K562 (cell line): ENCODE results near the gene ZNF616. TPM values are rescaled to one million over a fixed set of nuclear protein-coding genes. Genes with fewer than 3 reads are reported as not detected.

ENCODE experiments used
- L3MBTL2 ChIP-seq: fragments of 450-650 bp; IDR thresholded peaks from 2 replicates; pipeline ENCODE4 v1.6.1; 2016; ENCODE audit warnings: mild to moderate bottlenecking, moderate library complexity
- polyA plus RNA-seq, 8 experiments: library from polyadenylated mRNA; depleted of rRNA in 4 of 8; stranded (reverse) in 5 of 8; unstranded in 3 of 8; fragments of >200 nt; fragmentation: Nextera tagmentation in 2 of 8; fragmentation: Illumina TruSeq in 1 of 8; extraction: Ambion mirVana in 2 of 8; extraction: Trizol in 1 of 8; gene quantifications; 2 replicates each; pipeline versions ENCODE4 v1.2.1 to v1.2.3, GENCODE V29; 2011 to 2014; ENCODE audit warnings: inconsistent platforms in 1 of 8, missing spikeins in 1 of 8
- total RNA-seq, 7 experiments: library from RNA; depleted of rRNA in 6 of 7; stranded (reverse); fragments of >200 nt in 6 of 7; fragmentation: Illumina TruSeq in 2 of 7; extraction: Trizol in 2 of 7; gene quantifications; 2 replicates each; pipeline versions ENCODE4 v1.2.1 to v1.2.3, GENCODE V29; 2011 to 2021; ENCODE audit warnings: low replicate concordance in 1 of 7
- TF ChIP-seq, protein P1 (sequence below): fragments of 450-650 bp; IDR thresholded peaks from 2 replicates; pipeline ENCODE4 v1.6.1; 2016; ENCODE audit warnings: mild to moderate bottlenecking, moderate library complexity
- TF ChIP-seq, protein P2 (sequence below), 2 experiments: IDR thresholded peaks; 2 replicates each; pipeline ENCODE4 v1.6.1; 2011; ENCODE audit warnings: borderline replicate concordance in 1 of 2, control low read depth in 1 of 2, low read depth in 1 of 2, low read length in 1 of 2, mild to moderate bottlenecking in 1 of 2, mixed read lengths in 1 of 2, moderate library complexity in 1 of 2; ENCODE audit not compliant: insufficient read depth in 1 of 2, insufficient read length in 1 of 2, poor library complexity in 1 of 2, severe bottlenecking in 1 of 2; ENCODE audit errors: extremely low read depth in 1 of 2

Gene ZNF616
- total and polyA plus RNA-seq, 9 of the 15 experiments (the other 6 are each of a cell fraction or from before 2014, with no cell fraction given): 3.4 to 13.0 (median 6.7) TPM

DNA sequence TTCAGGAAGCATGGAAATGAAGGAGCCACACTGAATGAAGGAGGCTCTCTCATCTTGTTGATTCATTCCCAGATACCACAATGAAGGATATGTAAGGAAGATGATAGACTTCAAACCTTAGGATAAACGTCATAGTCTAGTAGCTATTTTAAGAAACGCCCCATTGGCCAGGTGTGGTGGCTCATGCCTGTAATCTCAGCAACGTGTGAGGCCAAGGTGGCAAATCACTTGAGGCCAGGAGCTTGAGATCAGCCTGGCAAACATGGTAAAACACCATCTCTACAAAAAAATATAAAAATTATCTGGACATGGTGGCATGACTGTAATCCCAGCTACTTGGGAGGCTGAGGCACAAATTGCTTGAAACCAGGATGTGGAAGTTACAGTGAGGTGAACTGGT is 27.1 kb downstream of the ZNF616 start (continued):
- TF ChIP-seq, protein P1, sequence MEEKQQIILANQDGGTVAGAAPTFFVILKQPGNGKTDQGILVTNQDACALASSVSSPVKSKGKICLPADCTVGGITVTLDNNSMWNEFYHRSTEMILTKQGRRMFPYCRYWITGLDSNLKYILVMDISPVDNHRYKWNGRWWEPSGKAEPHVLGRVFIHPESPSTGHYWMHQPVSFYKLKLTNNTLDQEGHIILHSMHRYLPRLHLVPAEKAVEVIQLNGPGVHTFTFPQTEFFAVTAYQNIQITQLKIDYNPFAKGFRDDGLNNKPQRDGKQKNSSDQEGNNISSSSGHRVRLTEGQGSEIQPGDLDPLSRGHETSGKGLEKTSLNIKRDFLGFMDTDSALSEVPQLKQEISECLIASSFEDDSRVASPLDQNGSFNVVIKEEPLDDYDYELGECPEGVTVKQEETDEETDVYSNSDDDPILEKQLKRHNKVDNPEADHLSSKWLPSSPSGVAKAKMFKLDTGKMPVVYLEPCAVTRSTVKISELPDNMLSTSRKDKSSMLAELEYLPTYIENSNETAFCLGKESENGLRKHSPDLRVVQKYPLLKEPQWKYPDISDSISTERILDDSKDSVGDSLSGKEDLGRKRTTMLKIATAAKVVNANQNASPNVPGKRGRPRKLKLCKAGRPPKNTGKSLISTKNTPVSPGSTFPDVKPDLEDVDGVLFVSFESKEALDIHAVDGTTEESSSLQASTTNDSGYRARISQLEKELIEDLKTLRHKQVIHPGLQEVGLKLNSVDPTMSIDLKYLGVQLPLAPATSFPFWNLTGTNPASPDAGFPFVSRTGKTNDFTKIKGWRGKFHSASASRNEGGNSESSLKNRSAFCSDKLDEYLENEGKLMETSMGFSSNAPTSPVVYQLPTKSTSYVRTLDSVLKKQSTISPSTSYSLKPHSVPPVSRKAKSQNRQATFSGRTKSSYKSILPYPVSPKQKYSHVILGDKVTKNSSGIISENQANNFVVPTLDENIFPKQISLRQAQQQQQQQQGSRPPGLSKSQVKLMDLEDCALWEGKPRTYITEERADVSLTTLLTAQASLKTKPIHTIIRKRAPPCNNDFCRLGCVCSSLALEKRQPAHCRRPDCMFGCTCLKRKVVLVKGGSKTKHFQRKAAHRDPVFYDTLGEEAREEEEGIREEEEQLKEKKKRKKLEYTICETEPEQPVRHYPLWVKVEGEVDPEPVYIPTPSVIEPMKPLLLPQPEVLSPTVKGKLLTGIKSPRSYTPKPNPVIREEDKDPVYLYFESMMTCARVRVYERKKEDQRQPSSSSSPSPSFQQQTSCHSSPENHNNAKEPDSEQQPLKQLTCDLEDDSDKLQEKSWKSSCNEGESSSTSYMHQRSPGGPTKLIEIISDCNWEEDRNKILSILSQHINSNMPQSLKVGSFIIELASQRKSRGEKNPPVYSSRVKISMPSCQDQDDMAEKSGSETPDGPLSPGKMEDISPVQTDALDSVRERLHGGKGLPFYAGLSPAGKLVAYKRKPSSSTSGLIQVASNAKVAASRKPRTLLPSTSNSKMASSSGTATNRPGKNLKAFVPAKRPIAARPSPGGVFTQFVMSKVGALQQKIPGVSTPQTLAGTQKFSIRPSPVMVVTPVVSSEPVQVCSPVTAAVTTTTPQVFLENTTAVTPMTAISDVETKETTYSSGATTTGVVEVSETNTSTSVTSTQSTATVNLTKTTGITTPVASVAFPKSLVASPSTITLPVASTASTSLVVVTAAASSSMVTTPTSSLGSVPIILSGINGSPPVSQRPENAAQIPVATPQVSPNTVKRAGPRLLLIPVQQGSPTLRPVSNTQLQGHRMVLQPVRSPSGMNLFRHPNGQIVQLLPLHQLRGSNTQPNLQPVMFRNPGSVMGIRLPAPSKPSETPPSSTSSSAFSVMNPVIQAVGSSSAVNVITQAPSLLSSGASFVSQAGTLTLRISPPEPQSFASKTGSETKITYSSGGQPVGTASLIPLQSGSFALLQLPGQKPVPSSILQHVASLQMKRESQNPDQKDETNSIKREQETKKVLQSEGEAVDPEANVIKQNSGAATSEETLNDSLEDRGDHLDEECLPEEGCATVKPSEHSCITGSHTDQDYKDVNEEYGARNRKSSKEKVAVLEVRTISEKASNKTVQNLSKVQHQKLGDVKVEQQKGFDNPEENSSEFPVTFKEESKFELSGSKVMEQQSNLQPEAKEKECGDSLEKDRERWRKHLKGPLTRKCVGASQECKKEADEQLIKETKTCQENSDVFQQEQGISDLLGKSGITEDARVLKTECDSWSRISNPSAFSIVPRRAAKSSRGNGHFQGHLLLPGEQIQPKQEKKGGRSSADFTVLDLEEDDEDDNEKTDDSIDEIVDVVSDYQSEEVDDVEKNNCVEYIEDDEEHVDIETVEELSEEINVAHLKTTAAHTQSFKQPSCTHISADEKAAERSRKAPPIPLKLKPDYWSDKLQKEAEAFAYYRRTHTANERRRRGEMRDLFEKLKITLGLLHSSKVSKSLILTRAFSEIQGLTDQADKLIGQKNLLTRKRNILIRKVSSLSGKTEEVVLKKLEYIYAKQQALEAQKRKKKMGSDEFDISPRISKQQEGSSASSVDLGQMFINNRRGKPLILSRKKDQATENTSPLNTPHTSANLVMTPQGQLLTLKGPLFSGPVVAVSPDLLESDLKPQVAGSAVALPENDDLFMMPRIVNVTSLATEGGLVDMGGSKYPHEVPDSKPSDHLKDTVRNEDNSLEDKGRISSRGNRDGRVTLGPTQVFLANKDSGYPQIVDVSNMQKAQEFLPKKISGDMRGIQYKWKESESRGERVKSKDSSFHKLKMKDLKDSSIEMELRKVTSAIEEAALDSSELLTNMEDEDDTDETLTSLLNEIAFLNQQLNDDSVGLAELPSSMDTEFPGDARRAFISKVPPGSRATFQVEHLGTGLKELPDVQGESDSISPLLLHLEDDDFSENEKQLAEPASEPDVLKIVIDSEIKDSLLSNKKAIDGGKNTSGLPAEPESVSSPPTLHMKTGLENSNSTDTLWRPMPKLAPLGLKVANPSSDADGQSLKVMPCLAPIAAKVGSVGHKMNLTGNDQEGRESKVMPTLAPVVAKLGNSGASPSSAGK: peak; percentile 46; the same call in 1 of the 2 replicates
- TF ChIP-seq L3MBTL2: peak; percentile 58
- TF ChIP-seq, protein P2, sequence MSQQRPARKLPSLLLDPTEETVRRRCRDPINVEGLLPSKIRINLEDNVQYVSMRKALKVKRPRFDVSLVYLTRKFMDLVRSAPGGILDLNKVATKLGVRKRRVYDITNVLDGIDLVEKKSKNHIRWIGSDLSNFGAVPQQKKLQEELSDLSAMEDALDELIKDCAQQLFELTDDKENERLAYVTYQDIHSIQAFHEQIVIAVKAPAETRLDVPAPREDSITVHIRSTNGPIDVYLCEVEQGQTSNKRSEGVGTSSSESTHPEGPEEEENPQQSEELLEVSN (IDR thresholded peaks at IDR 0.05; ENCODE audit: borderline replicate concordance in 1 of 2, extremely low read depth in 1 of 2, insufficient read depth in 1 of 2, insufficient read length in 1 of 2, low read depth in 1 of 2, low read length in 1 of 2, poor library complexity in 1 of 2, severe bottlenecking in 1 of 2): peak in 1 of 2 experiments; percentile 51
